ENCODE measurements around the gene DIPK1A. TPM values are rescaled to one million over a fixed set of nuclear protein-coding genes. Genes with fewer than 3 reads are reported as not detected.

DIPK1A gene
- total RNA-seq, 1 experiment from 2014 or later: 23.6 TPM

GRCh38 chr1:92929461-92929860 is 31.8 kb downstream of the DIPK1A start:
- Histone ChIP-seq H3K27me3 (replicated peaks) (no peaks in the 10 kb centered on the region), H3K36me3 (no peaks in the 10 kb centered on the region), H3K27ac (no peak overlapping the region), H3K4me1 (replicated peaks) (peaks cover 12% of the 10 kb centered on the region), H3K9me3 (replicated peaks) (no peaks in the 10 kb centered on the region), H3K4me3 (no peak overlapping the region)
- no peak for DNase-seq (ENCODE audit: low read depth in 1 of 2, low spot score in 2 of 2)

DNA sequence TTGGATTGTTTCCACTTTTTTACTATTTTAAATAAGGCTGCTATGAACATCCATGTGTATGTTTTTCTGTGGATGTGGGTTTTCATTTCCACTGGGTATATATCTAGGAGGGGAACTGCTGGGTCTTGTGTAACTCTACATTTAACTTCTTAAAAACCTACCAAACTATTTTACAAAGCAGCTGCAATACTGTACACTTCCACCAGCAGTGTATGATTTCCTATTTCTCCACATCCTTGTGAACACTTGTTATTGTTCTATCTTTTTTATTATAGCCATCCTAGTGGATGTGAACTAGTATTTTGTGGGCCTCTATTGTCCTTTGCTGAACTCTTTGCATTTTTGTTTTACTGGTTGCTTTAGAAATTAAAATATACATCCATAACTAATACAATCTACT is 33.4 kb downstream of the DIPK1A start:
- Histone ChIP-seq H3K9me3 (replicated peaks) (no peaks in the 10 kb centered on the region), H3K27ac (no peak overlapping the region), H3K4me1 (replicated peaks) (peaks cover 3% of the 10 kb centered on the region), H3K36me3 (no peaks in the 10 kb centered on the region), H3K27me3 (replicated peaks) (no peaks in the 10 kb centered on the region), H3K4me3 (no peak overlapping the region)
- no peak for DNase-seq (ENCODE audit: low read depth in 1 of 2, low spot score in 2 of 2)

DNA sequence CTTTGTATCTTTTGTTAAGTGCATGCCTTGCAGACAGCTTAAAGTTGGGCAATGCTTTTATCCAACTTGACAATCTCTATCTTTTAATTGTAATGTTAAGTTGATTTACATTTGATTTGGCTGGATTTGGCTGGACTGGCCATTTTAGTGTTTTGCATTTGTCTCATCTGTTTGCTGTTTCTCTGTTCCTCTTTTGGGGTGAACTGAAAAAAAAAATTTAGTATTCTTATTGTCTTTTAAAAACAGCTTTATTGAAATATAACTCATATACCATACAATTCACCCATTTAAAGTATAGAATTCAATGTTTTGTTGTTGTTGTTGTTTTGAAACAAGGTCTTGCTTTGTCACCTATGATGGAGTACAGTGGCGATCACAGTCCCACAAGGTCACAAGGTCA is 34.4 kb downstream of the DIPK1A start:
- H3K27ac ChIP-seq: no peak overlapping the region
- H3K4me3 ChIP-seq: no peak overlapping the region
- H3K4me1 ChIP-seq (replicated peaks): peaks cover 13% of the 10 kb centered on the region
- H3K9me3 ChIP-seq (replicated peaks): no peaks in the 10 kb centered on the region
- no peak for DNase-seq (ENCODE audit: low read depth in 1 of 2, low spot score in 2 of 2)
- no peaks in the 10 kb centered on the region for H3K27me3 ChIP-seq (replicated peaks)
- no peaks in the 10 kb centered on the region for H3K36me3 ChIP-seq

- Histone ChIP-seq H3K9me3 (replicated peaks) (no peaks in the 10 kb centered on the region), H3K27me3 (replicated peaks) (no peaks in the 10 kb centered on the region), H3K4me3 (no peak overlapping the region), H3K27ac (no peak overlapping the region), H3K36me3 (peaks cover 3% of the 10 kb centered on the region; the same call in 1 of the 2 replicates), H3K4me1 (replicated peaks) (peaks cover 31% of the 10 kb centered on the region)
- DNase-seq (ENCODE audit: low read depth in 1 of 2, low spot score in 2 of 2): no peak
Measured at GRCh38 chr1:92924501-92924900, 36.8 kb downstream of the DIPK1A start.

- DNase-seq (ENCODE audit: low read depth in 1 of 2, low spot score in 2 of 2): no peak
- peaks cover 31% of the 10 kb centered on the region for H3K4me1 ChIP-seq (replicated peaks)
Measured at GRCh38 chr1:92923664-92924063, 37.6 kb downstream of the DIPK1A start.

GRCh38 chr1:92922356-92923035 is 38.8 kb downstream of the DIPK1A start:
- peak overlapping the region; percentile 68 for H3K27ac ChIP-seq
- peak; percentile 52 to 62 for DNase-seq (ENCODE audit: low read depth in 1 of 2, low spot score in 2 of 2)
- H3K36me3 ChIP-seq: peaks cover 3% of the 10 kb centered on the region; the same call in 1 of the 2 replicates
- peaks cover 34% of the 10 kb centered on the region for H3K4me1 ChIP-seq (replicated peaks)
- no peaks in the 10 kb centered on the region for H3K9me3 ChIP-seq (replicated peaks)
- H3K4me3 ChIP-seq: no peak overlapping the region
- H3K27me3 ChIP-seq (replicated peaks): no peaks in the 10 kb centered on the region

More at GRCh38 chr1:92923664-92924063, 37.6 kb downstream of the DIPK1A start:
- Histone ChIP-seq H3K27ac (peak overlapping the region; percentile 17), H3K4me3 (no peak overlapping the region), H3K9me3 (replicated peaks) (no peaks in the 10 kb centered on the region), H3K27me3 (replicated peaks) (no peaks in the 10 kb centered on the region), H3K36me3 (peaks cover 3% of the 10 kb centered on the region; the same call in 1 of the 2 replicates)

- H3K4me3 ChIP-seq: no peak overlapping the region
- peak overlapping the region; percentile 68 for H3K27ac ChIP-seq
- DNase-seq (ENCODE audit: low read depth in 1 of 2, low spot score in 2 of 2): peak in 1 of 2 experiments; percentile 57
- H3K9me3 ChIP-seq (replicated peaks): no peaks in the 10 kb centered on the region
- H3K36me3 ChIP-seq: peaks cover 3% of the 10 kb centered on the region; the same call in 1 of the 2 replicates
- peaks cover 46% of the 10 kb centered on the region for H3K4me1 ChIP-seq (replicated peaks)
- no peaks in the 10 kb centered on the region for H3K27me3 ChIP-seq (replicated peaks)
Measured at GRCh38 chr1:92921031-92922023, 39.9 kb downstream of the DIPK1A start.

DNA sequence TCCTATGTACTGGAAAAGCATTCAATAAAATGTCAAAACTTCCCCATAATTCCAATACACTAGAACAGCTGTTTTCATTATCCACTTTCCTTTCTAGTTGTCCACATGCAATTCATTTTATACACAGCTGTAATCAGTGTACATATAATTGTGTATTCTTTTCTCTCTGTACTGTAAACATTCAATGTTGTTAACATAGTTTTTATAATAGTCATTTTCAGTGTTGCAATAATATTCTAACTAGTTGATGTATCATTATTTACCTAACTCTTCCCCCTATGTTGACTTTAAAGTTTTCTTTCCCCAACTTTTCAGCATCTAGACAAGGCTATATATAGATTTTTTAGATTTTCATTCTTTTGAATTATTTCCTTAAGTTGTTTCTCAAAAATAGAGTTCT is 44.4 kb downstream of the DIPK1A start:
- Histone ChIP-seq H3K4me3 (no peak overlapping the region), H3K9me3 (replicated peaks) (no peaks in the 10 kb centered on the region), H3K27me3 (replicated peaks) (no peaks in the 10 kb centered on the region), H3K4me1 (replicated peaks) (peaks cover 41% of the 10 kb centered on the region), H3K27ac (peak overlapping the region; percentile 45), H3K36me3 (peaks cover 3% of the 10 kb centered on the region; the same call in 1 of the 2 replicates)
- DNase-seq (ENCODE audit: low read depth in 1 of 2, low spot score in 2 of 2): peak in 1 of 2 experiments; percentile 48

- Histone ChIP-seq H3K4me1 (replicated peaks) (peaks cover 28% of the 10 kb centered on the region), H3K9me3 (replicated peaks) (no peaks in the 10 kb centered on the region), H3K4me3 (no peak overlapping the region), H3K27ac (no peak overlapping the region), H3K27me3 (replicated peaks) (no peaks in the 10 kb centered on the region), H3K36me3 (peaks cover 3% of the 10 kb centered on the region; the same call in 1 of the 2 replicates)
- DNase-seq (ENCODE audit: low read depth in 1 of 2, low spot score in 2 of 2): no peak
Measured at GRCh38 chr1:92915547-92915946, 45.7 kb downstream of the DIPK1A start.

GRCh38 chr1:92913093-92913819 is 48.0 kb downstream of the DIPK1A start:
- Histone ChIP-seq H3K27me3 (replicated peaks) (no peaks in the 10 kb centered on the region; the same call in 1 of the 2 replicates), H3K4me1 (replicated peaks) (peaks cover 40% of the 10 kb centered on the region), H3K9me3 (replicated peaks) (no peaks in the 10 kb centered on the region), H3K27ac (no peak overlapping the region), H3K36me3 (no peaks in the 10 kb centered on the region), H3K4me3 (no peak overlapping the region)
- DNase-seq (ENCODE audit: low read depth in 1 of 2, low spot score in 2 of 2): no peak

DNA sequence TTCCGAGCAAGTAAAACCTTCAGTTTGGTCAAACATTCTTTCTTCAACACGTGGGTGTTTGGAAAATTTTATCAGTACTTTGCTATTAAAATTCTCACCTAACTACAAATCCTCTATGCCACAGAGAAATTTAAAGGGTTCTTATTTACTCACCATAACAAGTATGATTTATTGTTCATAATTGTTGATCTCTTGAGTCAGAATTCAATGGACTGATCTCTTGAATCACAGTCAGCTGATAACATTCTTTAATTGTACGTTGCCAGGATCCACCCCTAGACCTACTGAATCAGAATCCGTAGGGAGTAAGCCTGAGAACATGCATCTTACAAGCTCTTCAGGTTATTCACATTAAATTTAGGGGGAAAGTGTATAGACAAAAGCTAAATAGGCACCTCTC is 51.2 kb downstream of the DIPK1A start:
- Histone ChIP-seq H3K4me3 (no peak overlapping the region), H3K36me3 (no peaks in the 10 kb centered on the region), H3K27me3 (replicated peaks) (no peaks in the 10 kb centered on the region; the same call in 1 of the 2 replicates), H3K27ac (no peak overlapping the region), H3K9me3 (replicated peaks) (no peaks in the 10 kb centered on the region), H3K4me1 (replicated peaks) (peaks cover 25% of the 10 kb centered on the region)
- DNase-seq (ENCODE audit: low read depth in 1 of 2, low spot score in 2 of 2): no peak

GRCh38 chr1:92909321-92909720 is 51.9 kb downstream of the DIPK1A start:
- no peaks in the 10 kb centered on the region for H3K9me3 ChIP-seq (replicated peaks)
- H3K27ac ChIP-seq: no peak overlapping the region

GRCh38 chr1:92907949-92908684 is 53.1 kb downstream of the DIPK1A start:
- no peak overlapping the region for H3K27ac ChIP-seq

More at GRCh38 chr1:92909321-92909720, 51.9 kb downstream of the DIPK1A start:
- H3K27me3 ChIP-seq (replicated peaks): no peaks in the 10 kb centered on the region; the same call in 1 of the 2 replicates
- peaks cover 25% of the 10 kb centered on the region for H3K4me1 ChIP-seq (replicated peaks)
- H3K4me3 ChIP-seq: no peak overlapping the region
- peak; percentile 70 to 73 for DNase-seq (ENCODE audit: low read depth in 1 of 2, low spot score in 2 of 2)
- H3K36me3 ChIP-seq: no peaks in the 10 kb centered on the region

More at GRCh38 chr1:92907949-92908684, 53.1 kb downstream of the DIPK1A start:
- H3K4me3 ChIP-seq: no peak overlapping the region
- H3K36me3 ChIP-seq: no peaks in the 10 kb centered on the region
- DNase-seq (ENCODE audit: low read depth in 1 of 2, low spot score in 2 of 2): peak in 1 of 2 experiments; percentile 26
- H3K4me1 ChIP-seq (replicated peaks): peaks cover 25% of the 10 kb centered on the region
- H3K27me3 ChIP-seq (replicated peaks): no peaks in the 10 kb centered on the region; the same call in 1 of the 2 replicates
- no peaks in the 10 kb centered on the region for H3K9me3 ChIP-seq (replicated peaks)
